GM19372 (cell line): ENCODE measurements around the gene TSHZ3.

Source experiments
- ATAC-seq: cut with Tn5 transposase; IDR thresholded peaks from one replicate; pipeline ENCODE4 v1.9.1; 2021; ENCODE audit warnings: mild to moderate bottlenecking, low read depth, moderate library complexity; ENCODE audit not compliant: unreplicated experiment

Gene TSHZ3

DNA sequence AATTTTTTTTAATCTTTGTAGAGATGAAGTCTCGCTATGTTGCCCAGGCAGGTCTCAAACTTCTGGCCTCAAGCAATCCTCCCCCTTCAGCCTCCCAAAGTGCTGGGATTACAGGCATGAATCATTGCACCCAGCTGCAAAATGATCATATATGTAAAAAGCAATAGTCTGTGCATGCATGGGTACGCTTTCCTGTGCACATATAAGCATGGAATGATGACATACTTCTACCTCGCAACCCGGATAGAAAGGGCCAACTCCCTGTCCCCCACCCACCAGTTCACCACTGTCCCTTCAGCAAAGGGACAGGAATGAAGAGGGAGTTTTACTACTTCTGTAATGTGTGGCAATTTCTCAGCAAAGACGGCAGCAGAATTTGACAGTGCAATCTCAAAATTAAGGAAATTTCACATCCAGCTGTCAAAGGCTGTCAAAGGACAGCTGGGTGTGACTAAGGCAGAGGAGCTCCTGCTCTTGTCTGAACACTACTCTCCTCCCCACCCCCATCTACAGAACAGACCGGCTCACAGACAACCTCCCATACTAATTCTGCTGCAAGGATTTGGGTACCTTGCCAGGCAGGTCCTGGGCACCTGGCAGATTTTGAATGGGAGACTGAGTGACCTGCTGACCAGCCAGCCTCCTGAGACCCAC lies 95.6 kb downstream of the TSHZ3 start:
- no peak for ATAC-seq

GRCh38 chr19:31252441-31252840 lies 96.8 kb downstream of the TSHZ3 start:
- ATAC-seq, result no peak

- no peak for ATAC-seq
Observed at GRCh38 chr19:31249217-31249616, 100.0 kb downstream of the TSHZ3 start.

DNA sequence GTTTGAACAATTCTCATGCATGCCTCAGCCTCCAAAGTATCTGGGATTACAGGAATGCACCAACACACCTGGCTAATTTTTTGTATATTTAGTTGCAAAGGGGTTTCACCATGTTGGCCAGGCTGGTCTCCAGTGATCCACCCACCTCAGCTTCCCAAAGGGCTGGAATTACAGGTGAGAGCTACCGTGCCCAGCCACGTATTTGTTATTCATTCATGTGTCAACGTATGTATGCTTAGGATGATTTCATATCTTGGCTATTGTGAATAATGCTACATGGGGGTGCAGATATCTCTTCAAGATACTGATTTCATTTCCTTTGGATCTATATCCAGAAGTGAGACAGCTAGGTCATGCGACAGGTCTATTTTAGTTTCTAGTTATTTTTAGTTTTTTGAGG lies 113.4 kb downstream of the TSHZ3 start:
- no peak for ATAC-seq

- ATAC-seq, result no peak
Observed at GRCh38 chr19:31233295-31233800, 115.9 kb downstream of the TSHZ3 start.

GRCh38 chr19:31232871-31233270 lies 116.4 kb downstream of the TSHZ3 start:
- ATAC-seq, result no peak

DNA sequence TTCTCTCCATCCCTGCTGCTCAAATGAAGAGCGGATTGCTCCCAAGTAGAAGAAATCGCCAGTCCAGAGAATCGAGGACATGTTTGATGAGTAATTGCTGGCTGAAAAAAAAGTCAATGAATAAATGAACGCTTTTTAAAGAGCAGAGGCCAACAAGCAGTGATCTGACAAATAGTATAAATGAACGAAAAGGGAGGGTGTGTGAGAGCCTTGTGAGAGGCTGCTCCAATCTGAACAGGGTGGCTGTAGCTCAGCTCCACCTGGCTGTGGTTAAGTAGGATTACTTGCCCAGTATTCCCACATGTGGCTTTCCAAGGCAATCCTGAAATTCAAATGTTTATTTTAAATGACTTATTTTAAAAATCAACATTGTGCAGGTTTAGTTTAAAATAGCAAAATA lies 117.1 kb downstream of the TSHZ3 start:
- ATAC-seq, result no peak

DNA sequence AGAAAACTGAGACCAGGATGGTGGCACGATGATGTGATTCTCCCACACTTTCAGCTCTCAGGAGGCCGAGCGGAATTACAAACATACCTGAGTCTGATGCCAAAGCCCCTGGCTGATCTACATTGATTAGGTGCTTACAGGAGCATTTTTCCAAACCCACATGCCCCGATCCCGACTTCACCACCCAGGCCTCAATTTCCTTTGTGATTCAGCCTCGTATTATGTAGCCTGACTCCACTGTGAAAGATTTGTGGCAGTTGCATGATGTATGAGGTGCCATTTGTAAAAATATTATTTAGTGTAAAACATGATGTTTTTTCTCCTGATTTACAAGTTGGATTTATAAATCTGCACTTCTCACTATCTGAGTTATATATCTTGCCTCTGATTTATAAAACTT lies 118.0 kb downstream of the TSHZ3 start:
- no peak for ATAC-seq

GRCh38 chr19:31226151-31226935 lies 122.9 kb downstream of the TSHZ3 start:
- no peak for ATAC-seq
